ENCODE data around the gene GRIK3.

- TF ChIP-seq CTCF (IDR thresholded peaks at IDR 0.05; ENCODE audit: insufficient read depth, low read length) (no peak), REST (IDR thresholded peaks at IDR 0.05; ENCODE audit: insufficient replicate concordance, low read depth) (no peak), POLR2AphosphoS5 (IDR thresholded peaks at IDR 0.05; ENCODE audit: low read depth) (no peak)
Measured at GRCh38 chr1:36919491-36920145, 114.7 kb downstream of the GRIK3 start.
